Tibial nerve (tissue), 3 donors: Measurements from ENCODE around the gene NANOS1.

ENCODE experiments used
- CTCF ChIP-seq, 5 experiments: fragments of 200-600 bp in 3 of 5; fragments of 450-650 bp in 2 of 5; sonication (generic) in 3 of 5; IDR thresholded peaks; one replicate each; pipeline ENCODE4 v1.5.1; 2016 to 2019; ENCODE audit warnings: antibody characterized with exemption in 5 of 5, mild to moderate bottlenecking in 3 of 5, moderate library complexity in 2 of 5
- POLR2A ChIP-seq, 2 donors: fragments of 450-650 bp; IDR thresholded peaks; one replicate each; pipeline ENCODE4 v1.6.1; 2017; ENCODE audit warnings: antibody characterized with exemption in 2 of 2, mild to moderate bottlenecking in 2 of 2, moderate library complexity in 2 of 2

DNA sequence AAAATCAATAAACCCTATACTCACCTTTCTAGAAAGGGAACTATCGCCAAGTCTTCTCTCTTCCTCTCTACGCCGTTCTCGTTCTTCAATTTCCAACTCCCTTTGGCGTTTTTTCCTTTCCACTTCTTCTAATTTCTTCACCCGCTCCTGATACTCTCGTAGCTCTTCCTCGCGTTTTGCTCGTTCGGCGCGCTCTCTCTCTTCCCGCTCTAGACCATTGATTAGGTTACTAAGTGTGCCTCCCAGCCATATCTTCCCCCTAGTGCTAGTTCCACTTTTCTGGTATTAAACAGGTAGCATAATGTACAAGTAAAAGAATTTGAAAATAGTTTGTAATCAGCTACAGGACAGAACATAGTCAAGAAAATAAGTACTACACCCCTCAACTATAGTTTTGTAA is 20.3 kb downstream of the NANOS1 start:
- no peak for TF ChIP-seq CTCF (IDR thresholded peaks at IDR 0.05)
- no peak for TF ChIP-seq POLR2A (IDR thresholded peaks at IDR 0.05)
